Superior temporal gyrus (tissue), 1 donor: ENCODE results near the gene DNALI1.
A peak's percentile ranks its signal among the peaks of the same experiment; 100 is the strongest.
"Not testable (repeated sequence)": the region's sequence is repeated elsewhere in the genome, so short reads cannot be mapped to it uniquely, and the experiment has no call there.

Experiments
- DNase-seq: peaks from one replicate; pipeline ENCODE4 v3.0.0-alpha.2; 2016; ENCODE audit errors: extremely low spot score

DNALI1 gene

GRCh38 chr1:37553927-37554808 lies 2.6 kb upstream of the DNALI1 start, which contains the start of gene SNIP1:
Gene SNIP1, minus strand, starts transcription at chr1:37554293. Its CDS starts 64 bp downstream, at chr1:37554229.
- peak; percentile 100 for DNase-seq

GRCh38 chr1:37557402-37557801 lies 662 bp downstream of the DNALI1 start:
- DNase-seq: no peak

- DNase-seq: no peak
These were observed 1.7 kb downstream of the DNALI1 start for GRCh38 chr1:37558411-37558810.

- DNase-seq: no peak
These were observed 2.3 kb downstream of the DNALI1 start for GRCh38 chr1:37559080-37559479.

- DNase-seq: not testable (repeated sequence)
These were observed 3.2 kb downstream of the DNALI1 start for GRCh38 chr1:37559957-37560379.

- no peak for DNase-seq
These were observed 3.8 kb downstream of the DNALI1 start for GRCh38 chr1:37560401-37561132.

GRCh38 chr1:37561133-37562132 lies 4.7 kb downstream of the DNALI1 start:
- no peak for DNase-seq

GRCh38 chr1:37562984-37563383 lies 6.2 kb downstream of the DNALI1 start:
- no peak for DNase-seq

- DNase-seq: no peak
These were observed 8.2 kb downstream of the DNALI1 start for GRCh38 chr1:37564892-37565291.

GRCh38 chr1:37567023-37567422 lies 10.3 kb downstream of the DNALI1 start:
- no peak for DNase-seq

- no peak for DNase-seq
These were observed 14.0 kb downstream of the DNALI1 start for GRCh38 chr1:37570528-37571334.

- no peak for DNase-seq
These were observed 18.2 kb downstream of the DNALI1 start for GRCh38 chr1:37574834-37575480.

GRCh38 chr1:37575692-37576091 lies 19.0 kb downstream of the DNALI1 start:
- DNase-seq: no peak

GRCh38 chr1:37584544-37584943 lies 27.8 kb downstream of the DNALI1 start:
- DNase-seq: not testable (repeated sequence)

GRCh38 chr1:37588939-37589338 lies 32.2 kb downstream of the DNALI1 start:
- no peak for DNase-seq

GRCh38 chr1:37593726-37594125 lies 37.0 kb downstream of the DNALI1 start:
- DNase-seq: no peak

GRCh38 chr1:37595440-37596181 lies 38.9 kb downstream of the DNALI1 start, which contains the start of gene GNL2:
Gene GNL2, minus strand, starts transcription at chr1:37595937. Its CDS starts 115 bp downstream, at chr1:37595822.
- peak; percentile 97 for DNase-seq

GRCh38 chr1:37596182-37596667 lies 39.5 kb downstream of the DNALI1 start:
- DNase-seq: no peak

- DNase-seq: no peak
These were observed 43.2 kb downstream of the DNALI1 start for GRCh38 chr1:37599940-37600339.
